Measurements from ENCODE around the gene FYB2. TPM values are rescaled to one million over a fixed set of nuclear protein-coding genes. Genes with fewer than 3 reads are reported as not detected.

Gene FYB2
- total RNA-seq, 1 donor from 2014 or later, result 0.05 TPM

DNA sequence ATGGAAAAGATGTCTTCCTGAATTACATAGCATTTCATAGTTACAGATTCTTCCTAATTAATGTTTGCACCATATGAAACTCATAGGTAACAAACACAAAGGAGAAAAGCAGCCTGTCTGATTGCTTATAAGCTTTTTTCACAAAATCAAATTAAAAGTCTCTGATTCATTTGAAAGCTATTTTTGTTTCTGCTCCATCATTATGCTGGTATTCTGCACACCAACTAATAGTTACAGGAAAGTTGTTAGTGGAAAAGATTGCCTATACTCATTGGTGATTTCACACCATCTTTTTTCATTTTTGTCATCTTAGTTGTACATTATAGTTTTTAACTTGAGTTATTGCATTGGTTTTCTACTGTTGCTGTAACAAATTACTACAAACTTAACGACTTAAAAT is 104.0 kb downstream of the FYB2 start:
- peak; percentile 81 for DNase-seq (ENCODE audit: low read depth)

- DNase-seq (ENCODE audit: low read depth), result no peak
Measured at GRCh38 chr1:56713112-56713511, 106.1 kb downstream of the FYB2 start.

DNA sequence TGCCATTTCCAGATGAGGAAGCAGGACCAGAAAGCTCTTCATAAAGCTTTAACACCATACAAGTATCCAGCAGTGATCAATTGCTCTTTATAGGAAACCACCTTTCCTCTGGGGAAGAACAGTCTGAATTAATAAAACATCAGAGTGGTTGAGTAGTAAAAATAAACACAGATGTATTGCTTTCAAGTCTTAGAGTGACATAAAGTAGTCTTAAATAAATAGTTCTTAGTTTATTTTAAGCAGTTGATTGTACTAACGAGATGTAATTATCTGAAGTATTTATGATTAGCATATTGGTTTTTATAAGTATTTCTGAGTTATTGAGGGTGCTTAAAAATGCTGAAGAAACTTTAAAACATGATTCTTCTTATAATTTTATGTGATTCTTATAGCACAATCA is 107.1 kb downstream of the FYB2 start:
- DNase-seq (ENCODE audit: low read depth), result no peak

GRCh38 chr1:56710646-56711045 is 108.6 kb downstream of the FYB2 start:
- peak; percentile 96 for DNase-seq (ENCODE audit: low read depth)

- no peak for DNase-seq (ENCODE audit: low read depth)
Measured at GRCh38 chr1:56709995-56710394, 109.2 kb downstream of the FYB2 start.

DNA sequence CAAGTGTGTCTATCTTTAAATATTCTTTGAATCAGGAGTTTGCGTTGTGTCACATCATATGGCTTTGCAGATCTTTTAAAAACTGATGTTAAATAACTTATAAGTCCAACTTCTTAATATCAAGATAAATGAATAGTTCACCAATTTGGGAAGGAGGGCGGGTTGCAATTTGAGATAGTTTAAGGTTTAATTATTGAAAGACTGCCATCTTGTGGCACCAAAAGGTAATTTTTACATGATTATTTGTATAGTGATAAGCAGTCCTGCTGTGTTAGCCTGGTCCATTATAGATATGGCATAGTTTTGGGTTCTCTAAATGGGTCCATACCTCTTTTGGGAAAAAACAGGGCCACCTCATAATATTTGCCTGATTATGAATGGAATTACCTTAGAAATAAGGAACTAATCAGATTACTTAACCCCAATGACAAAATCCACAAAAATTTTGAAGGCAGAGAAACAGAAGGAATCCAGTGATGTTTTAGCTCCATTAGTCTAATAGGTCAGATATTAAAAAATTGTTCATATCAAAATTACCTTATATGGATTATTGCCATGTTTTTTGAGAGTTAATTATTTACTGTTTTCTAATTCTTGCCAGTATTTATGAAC is 109.8 kb downstream of the FYB2 start:
- DNase-seq (ENCODE audit: low read depth), result peak; percentile 69

GRCh38 chr1:56707379-56707778 is 111.8 kb downstream of the FYB2 start:
- DNase-seq (ENCODE audit: low read depth), result no peak

- no peak for DNase-seq (ENCODE audit: low read depth)
Measured at GRCh38 chr1:56703747-56704146, 115.5 kb downstream of the FYB2 start.

DNA sequence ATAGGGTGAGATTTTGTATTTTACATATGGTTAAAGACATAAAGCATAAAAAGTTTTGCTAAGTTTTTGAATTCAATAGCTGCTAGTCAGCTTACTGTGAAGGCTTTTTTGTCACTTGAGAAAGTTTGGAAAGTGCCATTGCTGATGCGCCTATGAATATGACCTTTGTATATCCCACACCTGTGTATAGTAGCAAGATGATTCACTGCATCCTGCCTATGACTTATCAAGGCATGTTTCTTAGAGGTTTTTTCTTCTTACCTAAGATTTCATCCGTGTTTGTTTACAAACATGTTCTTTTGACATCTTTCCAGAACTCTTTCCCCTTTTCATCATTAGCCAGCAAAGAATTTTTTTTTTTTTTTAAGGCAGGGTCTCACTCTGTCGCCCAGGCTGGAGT is 122.5 kb downstream of the FYB2 start:
- DNase-seq (ENCODE audit: low read depth), result no peak

DNA sequence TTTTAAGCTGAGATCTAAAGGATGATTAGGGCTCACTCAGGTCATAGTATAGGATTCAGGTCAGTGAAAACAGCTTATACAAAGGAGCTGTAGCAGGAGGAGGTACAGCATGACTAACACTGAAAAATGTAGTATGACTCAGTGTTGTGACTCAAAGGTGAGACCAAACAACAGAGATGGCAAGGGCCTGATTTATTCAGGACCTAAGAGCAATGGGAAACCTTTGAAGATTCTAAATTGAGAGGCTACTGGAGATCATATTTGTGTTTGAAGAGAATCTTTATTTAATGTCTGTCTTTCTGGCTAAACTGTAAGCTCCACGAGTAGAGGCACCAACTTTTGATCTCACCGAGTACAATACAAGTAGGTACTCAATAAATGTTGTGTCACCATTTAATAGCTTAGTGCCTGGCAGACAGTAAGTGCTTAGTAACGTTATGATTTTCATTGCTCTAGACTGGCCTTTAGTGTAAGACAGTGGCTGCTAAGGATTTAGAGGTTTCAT is 130.6 kb downstream of the FYB2 start:
- DNase-seq (ENCODE audit: low read depth), result peak; percentile 98

GRCh38 chr1:56686169-56686568 is 133.0 kb downstream of the FYB2 start:
- no peak for DNase-seq (ENCODE audit: low read depth)

DNA sequence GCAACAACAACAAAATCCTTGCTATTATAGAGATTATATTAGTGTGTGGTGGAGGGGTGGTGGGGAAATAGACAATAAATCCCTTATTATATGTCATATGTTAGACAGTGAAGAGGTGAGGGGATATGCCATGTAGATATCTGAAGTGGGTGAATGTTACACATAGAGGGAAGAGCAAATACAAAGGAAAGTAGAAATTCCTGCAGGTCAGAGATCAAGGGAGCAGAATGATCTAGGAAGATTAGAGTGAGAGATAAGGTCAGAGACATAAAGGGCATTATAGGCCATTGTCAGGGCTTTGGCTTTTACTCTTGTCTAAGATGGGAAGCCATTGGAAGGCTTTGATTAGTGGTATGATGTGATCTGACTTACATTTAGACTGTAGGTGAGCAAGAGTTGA is 135.6 kb downstream of the FYB2 start:
- no peak for DNase-seq (ENCODE audit: low read depth)

DNA sequence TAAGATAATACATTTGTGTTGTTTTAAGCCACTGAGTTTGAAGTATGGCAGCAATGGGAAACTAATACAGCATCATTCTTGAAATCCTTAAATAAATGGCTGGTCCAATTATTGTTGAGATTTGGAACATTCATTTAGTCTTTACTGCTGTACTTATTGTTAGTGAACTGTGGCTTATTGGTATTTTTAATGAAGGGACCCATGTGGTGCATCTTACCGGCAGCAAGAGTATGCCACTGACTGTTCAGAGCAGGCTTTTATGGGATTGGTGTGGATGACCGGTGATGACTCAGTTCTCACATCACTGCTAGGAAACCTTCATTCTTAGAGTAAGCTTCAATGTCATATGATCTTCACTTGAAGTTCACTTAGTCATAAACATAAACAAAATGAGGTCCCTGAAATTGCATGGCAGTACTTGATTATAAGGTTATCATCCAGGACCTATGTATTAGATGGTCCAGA is 142.6 kb downstream of the FYB2 start:
- peak; percentile 97 for DNase-seq (ENCODE audit: low read depth)

- DNase-seq (ENCODE audit: low read depth), result no peak
Measured at GRCh38 chr1:56675763-56676162, 143.4 kb downstream of the FYB2 start.

DNA sequence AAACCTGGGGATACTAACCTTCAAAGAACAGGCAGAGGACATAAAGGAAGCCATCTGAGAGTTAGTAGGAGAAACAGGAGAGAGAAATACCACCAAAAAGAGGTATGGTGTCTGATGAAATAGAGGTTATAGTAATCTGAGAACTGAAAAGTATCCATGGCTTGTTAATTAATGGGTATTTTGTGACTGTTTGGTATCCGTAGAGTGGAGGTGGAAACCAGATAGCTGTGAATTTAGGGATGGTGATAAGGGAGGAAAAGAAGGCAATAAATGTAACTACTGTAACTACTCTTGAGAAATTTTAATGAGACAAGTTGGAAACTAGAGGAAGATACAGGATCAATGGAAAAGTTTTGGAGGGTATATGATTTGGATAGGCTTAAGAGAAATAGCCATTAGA is 146.6 kb downstream of the FYB2 start:
- no peak for DNase-seq (ENCODE audit: low read depth)

- DNase-seq (ENCODE audit: low read depth), result no peak
Measured at GRCh38 chr1:56671542-56671941, 147.7 kb downstream of the FYB2 start.

- no peak for DNase-seq (ENCODE audit: low read depth)
Measured at GRCh38 chr1:56671085-56671484, 148.1 kb downstream of the FYB2 start.

- DNase-seq (ENCODE audit: low read depth), result no peak
Measured at GRCh38 chr1:56670350-56670749, 148.9 kb downstream of the FYB2 start.

Other genes with a start within 250 kb of the FYB2 start
- 5.9 and 9.9 TPM in 2 replicates for gene PLPP3, start 239.8 kb downstream of the FYB2 start, total RNA-seq
- gene PRKAA2, start 174.1 kb downstream of the FYB2 start, total RNA-seq, result 18.8 and 32.8 TPM in 2 replicates
- gene C8A, start 35.4 kb upstream of the FYB2 start, total RNA-seq, result not detected in 2 replicates
- gene C8B, start 146.6 kb upstream of the FYB2 start, total RNA-seq, result not detected in 2 replicates